GM21528 (cell line): ENCODE data around the gene AATF.

ENCODE experiments used
- ATAC-seq: cut with Tn5 transposase; IDR thresholded peaks from one replicate; pipeline ENCODE4 v1.9.1; 2021; ENCODE audit warnings: mild to moderate bottlenecking, moderate library complexity; ENCODE audit not compliant: unreplicated experiment, low FRiP score

The AATF gene

GRCh38 chr17:36977066-36977465 lies 28.3 kb downstream of the AATF start:
- ATAC-seq, result no peak

DNA sequence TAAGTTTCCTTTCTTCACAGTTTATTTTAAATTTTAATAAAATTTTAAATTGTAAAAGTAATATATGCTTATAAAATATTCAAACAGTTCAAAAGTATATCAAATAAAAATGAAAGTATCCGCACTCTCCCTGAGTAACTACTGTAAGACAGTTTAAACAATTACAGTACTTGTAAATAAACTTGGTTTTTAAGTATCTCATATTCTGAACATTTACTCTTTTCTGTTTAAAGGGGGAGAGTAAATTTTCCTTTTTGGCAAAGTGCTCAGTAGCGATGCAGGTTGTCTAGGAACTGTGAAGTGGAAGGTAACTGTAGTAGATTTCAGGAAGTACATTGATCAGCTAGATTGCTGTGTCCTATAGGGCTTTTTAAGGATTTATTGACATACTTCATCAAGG lies 28.8 kb downstream of the AATF start:
- no peak for ATAC-seq

GRCh38 chr17:36978810-36979564 lies 30.2 kb downstream of the AATF start:
- ATAC-seq, result no peak

DNA sequence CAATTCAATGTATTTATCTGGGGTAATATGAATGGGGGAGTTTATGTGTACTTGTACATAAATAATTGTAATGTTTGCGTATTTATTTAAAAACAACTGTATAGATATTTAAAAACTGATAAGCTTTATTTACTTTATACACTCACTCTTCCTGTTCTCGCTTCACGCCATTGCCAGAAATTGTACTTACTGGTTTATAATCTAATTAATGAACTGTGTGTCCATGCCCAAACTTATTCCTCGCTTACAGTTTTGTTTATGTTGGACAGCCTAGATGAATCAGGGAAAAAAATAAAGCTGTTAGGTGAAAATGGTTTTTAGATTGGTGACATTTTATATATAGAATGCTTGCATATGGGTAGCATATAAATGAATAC lies 30.8 kb downstream of the AATF start:
- ATAC-seq, result no peak

- ATAC-seq, result no peak
Measured at GRCh38 chr17:36980280-36980761, 31.6 kb downstream of the AATF start.

DNA sequence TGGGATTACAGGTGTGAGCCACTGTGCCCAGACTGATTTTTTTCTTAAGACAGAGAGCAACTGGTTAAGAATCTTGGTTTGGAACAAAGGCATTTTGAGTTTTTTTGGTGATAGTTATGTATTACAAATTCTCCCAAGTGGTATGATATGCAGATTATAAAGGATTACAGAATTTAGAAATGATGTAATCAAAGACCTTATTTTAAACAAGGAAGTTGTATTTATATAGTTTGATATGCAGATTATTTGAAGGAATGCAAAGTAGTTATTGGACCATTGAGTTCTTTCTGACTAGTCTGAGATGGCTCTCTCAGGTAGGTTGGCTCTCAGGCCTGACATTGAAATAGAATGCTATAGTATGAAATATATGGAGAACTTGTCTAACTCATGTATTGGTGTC lies 34.9 kb downstream of the AATF start:
- no peak for ATAC-seq

- no peak for ATAC-seq
Measured at GRCh38 chr17:36989173-36989572, 40.4 kb downstream of the AATF start.

- ATAC-seq, result no peak
Measured at GRCh38 chr17:36992701-36993100, 43.9 kb downstream of the AATF start.

GRCh38 chr17:36993227-36993626 lies 44.5 kb downstream of the AATF start:
- no peak for ATAC-seq

GRCh38 chr17:36994438-36994837 lies 45.7 kb downstream of the AATF start:
- no peak for ATAC-seq

DNA sequence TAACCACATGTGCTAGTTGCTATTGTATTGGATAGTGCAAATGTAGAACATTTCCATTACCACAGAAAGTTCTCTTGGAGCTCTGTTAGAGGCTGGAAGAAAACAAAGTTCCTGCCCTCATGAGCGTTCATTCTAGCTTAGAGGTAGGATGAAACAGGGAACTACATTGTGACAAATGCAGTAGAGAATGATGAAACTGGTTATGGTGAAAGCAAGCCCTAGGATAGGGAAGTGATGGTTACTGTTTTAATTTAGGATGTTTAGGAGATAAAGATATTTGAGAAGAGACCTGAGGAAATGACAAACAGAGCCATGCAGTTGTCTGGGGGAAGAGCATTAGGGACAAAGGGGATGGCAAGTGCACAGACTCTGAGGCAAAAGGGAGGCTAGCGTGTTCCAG lies 50.7 kb downstream of the AATF start:
- ATAC-seq, result no peak

- no peak for ATAC-seq
Measured at GRCh38 chr17:37016780-37017179, 68.0 kb downstream of the AATF start.

DNA sequence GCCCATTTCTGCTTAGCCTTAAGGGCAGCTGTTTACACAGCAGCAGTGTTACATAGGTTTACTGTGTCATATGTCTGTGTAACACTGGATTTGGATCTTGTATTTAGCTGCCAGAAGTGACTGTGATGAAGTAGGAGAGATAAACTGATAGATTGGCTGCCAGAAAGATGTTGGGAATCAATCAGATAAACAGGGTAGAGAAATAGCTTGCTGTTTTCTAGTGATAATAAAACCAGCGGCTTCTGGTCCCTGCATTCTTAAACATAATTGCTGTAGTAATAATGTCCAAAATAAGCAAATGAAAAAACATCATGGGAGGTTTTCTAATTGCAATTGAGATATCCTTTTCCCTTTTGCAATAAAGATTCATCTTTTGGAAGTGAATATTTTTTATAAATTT lies 68.7 kb downstream of the AATF start:
- ATAC-seq, result no peak

DNA sequence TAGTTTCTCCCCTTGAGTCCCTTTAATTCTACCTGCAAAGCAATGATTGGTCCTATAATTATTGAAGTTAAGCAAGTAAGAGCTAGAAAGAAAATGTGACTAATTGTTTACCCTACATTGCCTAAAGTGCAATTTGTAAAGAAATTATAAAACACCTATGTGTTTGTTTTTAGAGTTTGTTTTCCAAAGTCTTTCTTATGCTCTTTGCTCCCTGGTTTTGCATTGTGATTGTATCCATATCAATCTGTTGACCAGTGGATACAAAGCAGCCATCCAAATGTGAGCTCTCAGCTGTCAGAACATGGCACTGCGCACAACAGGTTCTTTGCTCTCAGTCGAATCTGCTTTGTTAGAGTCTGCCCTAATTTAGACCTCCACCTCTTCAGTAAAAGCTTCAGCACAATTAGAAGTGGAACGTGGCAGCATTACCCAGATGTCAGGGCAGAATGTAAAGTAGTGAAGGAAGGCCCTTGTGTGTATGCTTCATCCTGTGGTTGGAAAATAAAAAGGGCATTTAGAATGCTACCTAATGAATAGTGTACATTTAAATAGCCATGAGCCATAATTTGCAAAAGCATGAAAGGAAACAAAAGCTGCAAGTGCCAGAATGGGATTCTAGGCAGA lies 70.5 kb downstream of the AATF start:
- ATAC-seq, result no peak

- ATAC-seq, result no peak
Measured at GRCh38 chr17:37019741-37020129, 71.0 kb downstream of the AATF start.

GRCh38 chr17:37024181-37024637 lies 75.5 kb downstream of the AATF start:
- no peak for ATAC-seq

DNA sequence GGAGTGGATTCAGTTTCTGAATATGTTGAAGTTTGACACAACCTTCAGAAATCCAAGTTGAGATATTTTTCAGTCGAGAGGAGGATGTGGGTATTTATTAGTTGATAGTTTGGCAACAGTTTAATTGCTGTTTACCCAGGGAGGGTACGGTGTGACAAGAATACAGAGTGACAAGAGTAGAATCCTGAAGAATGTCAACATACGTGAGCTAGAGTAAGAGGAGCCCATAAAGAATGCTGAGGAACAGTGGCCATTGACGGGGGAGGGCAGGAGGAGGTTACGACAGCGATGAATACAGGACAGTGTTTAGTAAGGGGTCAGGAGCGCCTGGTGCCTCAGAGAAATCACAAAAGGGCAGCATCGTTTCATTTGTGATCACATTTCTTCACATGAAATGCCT lies 76.5 kb downstream of the AATF start:
- no peak for ATAC-seq

GRCh38 chr17:37025847-37026530 lies 77.2 kb downstream of the AATF start:
- ATAC-seq, result no peak

DNA sequence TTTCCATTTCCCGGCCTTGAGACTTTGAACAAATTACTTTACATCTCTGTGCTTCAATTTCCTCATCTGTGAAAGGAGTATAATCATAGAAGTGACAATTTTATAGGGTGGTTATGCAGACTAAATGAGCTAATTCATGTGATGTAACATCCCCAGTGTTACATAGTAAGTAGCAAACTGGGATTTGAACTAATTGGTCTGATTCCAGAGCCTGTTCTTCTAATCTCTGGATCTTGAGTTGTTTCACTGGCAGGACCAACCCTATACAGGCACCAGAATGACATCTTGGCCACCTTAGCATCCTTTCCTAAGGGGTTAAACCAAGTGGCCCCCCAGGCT lies 77.7 kb downstream of the AATF start:
- no peak for ATAC-seq

GRCh38 chr17:37028040-37028439 lies 79.3 kb downstream of the AATF start:
- ATAC-seq, result no peak

DNA sequence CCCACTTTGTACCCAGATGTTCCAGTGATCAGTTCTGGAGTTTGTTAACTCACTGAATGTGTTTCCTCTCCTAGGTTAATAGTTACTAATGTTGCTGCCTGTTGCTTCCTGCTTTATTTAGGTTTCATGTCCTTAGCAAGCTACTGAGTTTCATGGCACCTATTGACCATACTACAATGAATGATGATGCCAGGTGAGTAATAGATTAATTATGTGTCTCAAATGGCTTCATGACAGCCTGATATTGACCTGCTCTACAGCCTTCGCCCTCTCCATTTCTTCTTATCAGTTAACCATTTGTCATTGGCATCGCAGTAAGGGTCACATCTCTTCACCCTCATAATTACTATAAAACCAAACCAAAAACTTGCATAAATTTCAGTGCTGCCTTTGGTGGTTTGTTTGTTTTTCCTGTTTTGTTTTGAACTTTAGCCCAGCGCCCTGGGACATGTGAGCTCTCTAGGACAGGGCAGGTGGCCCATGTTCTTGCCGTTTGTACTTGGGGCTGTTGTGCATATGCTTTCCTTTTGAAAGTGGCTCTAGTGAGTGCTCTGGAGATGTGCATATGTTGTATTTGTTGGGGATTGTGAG lies 82.8 kb downstream of the AATF start:
- ATAC-seq, result no peak
